K562 (cell line): Measurements from ENCODE around the gene ARL4D. TPM values are rescaled to one million over a fixed set of nuclear protein-coding genes. Genes with fewer than 3 reads are reported as not detected.

ENCODE experiments used
- BRF2 ChIP-seq: IDR thresholded peaks from 3 replicates; pipeline ENCODE4 v1.6.1; 2011; ENCODE audit warnings: borderline replicate concordance, mild to moderate bottlenecking; ENCODE audit not compliant: insufficient read length, insufficient read depth
- DIDO1 ChIP-seq: fragments of 450-650 bp; IDR thresholded peaks from 2 replicates; pipeline ENCODE4 v1.6.1; 2016; ENCODE audit warnings: low read depth, missing biosample characterization, missing genetic modification characterization
- EP300 ChIP-seq: IDR thresholded peaks from 2 replicates; pipeline ENCODE4 v1.6.1; 2012; ENCODE audit warnings: low read length, improper control_type of control experiment
- FOXK1 ChIP-seq: sonication (generic); formaldehyde crosslinking; IDR thresholded peaks from 2 replicates; pipeline ENCODE4 v1.8.0; 2022; ENCODE audit warnings: missing genetic modification reagents, mild to moderate bottlenecking, borderline replicate concordance
- HDAC8 ChIP-seq: fragments of 450-650 bp; IDR thresholded peaks from 2 replicates; pipeline ENCODE4 v1.6.1; 2016; ENCODE audit warnings: mild to moderate bottlenecking, missing genetic modification characterization, moderate library complexity, missing compliant biosample characterization
- SMAD4 ChIP-seq: fragments of 250-450 bp; sonication (Bioruptor Pico); conservative IDR thresholded peaks from 2 replicates; pipeline ENCODE4 v1.8.0; 2021; ENCODE audit warnings: inconsistent platforms, mild to moderate bottlenecking, moderate library complexity
- THAP7 ChIP-seq: fragments of 250-450 bp; sonication (Bioruptor Pico); IDR thresholded peaks from 2 replicates; pipeline ENCODE4 v1.5.0; 2021
- ZBTB12 ChIP-seq: fragments of 250-450 bp; sonication (Bioruptor Pico); IDR thresholded peaks from 2 replicates; pipeline ENCODE4 v1.4.0; 2020
- ZFP1 ChIP-seq: fragments of 450-650 bp; formaldehyde crosslinking; IDR thresholded peaks from 2 replicates; pipeline ENCODE4 v1.4.0; 2020; ENCODE audit warnings: mild to moderate bottlenecking, mixed read lengths
- ZFPM2 ChIP-seq: fragments of 250-450 bp; sonication (Bioruptor Pico); IDR thresholded peaks from 2 replicates; pipeline ENCODE4 v1.5.1; 2022; ENCODE audit warnings: mild to moderate bottlenecking
- ZNF280B ChIP-seq: fragments of 250-450 bp; sonication (Bioruptor Pico); IDR thresholded peaks from 2 replicates; pipeline ENCODE4 v1.5.1; 2021; ENCODE audit warnings: mild to moderate bottlenecking
- ZNF561 ChIP-seq: fragments of 450-650 bp; formaldehyde crosslinking; conservative IDR thresholded peaks from 2 replicates; pipeline ENCODE4 v1.4.0; 2020; ENCODE audit warnings: mild to moderate bottlenecking, moderate library complexity
- ZNF57 ChIP-seq: fragments of 450-650 bp; formaldehyde crosslinking; IDR thresholded peaks from 2 replicates; pipeline ENCODE4 v1.4.0; 2020; ENCODE audit warnings: mild to moderate bottlenecking, moderate library complexity
- ZNF584 ChIP-seq: fragments of 200-800 bp; sonication (Bioruptor generic); IDR thresholded peaks from 2 replicates; pipeline ENCODE4 v1.6.1; 2016; ENCODE audit warnings: low read depth, mild to moderate bottlenecking, missing genetic modification characterization, missing compliant biosample characterization
- ZNF740 ChIP-seq, 3 experiments: fragments of 200-800 bp in 1 of 3; sonication (Bioruptor generic) in 1 of 3; sonication (generic) in 1 of 3; formaldehyde crosslinking in 1 of 3; IDR thresholded peaks; 2 replicates each; pipeline versions ENCODE4 v1.6.1 to v1.8.0; 2016 to 2022; ENCODE audit warnings: mild to moderate bottlenecking in 2 of 3, missing compliant biosample characterization in 2 of 3, missing genetic modification characterization in 2 of 3, missing genetic modification reagents in 1 of 3
- ZNF76 ChIP-seq: fragments of 250-450 bp; sonication (Bioruptor Pico); IDR thresholded peaks from 2 replicates; pipeline ENCODE4 v1.4.0; 2020; ENCODE audit warnings: mild to moderate bottlenecking, moderate library complexity, borderline replicate concordance
- ZNF766 ChIP-seq: fragments of 200-800 bp; sonication (Bioruptor generic); conservative IDR thresholded peaks from 2 replicates; pipeline ENCODE4 v1.6.1; 2016; ENCODE audit warnings: missing genetic modification characterization, missing compliant biosample characterization
- polyA plus RNA-seq, 8 experiments: library from polyadenylated mRNA; depleted of rRNA in 4 of 8; stranded (reverse) in 5 of 8; unstranded in 3 of 8; fragments of >200 nt; fragmentation: Nextera tagmentation in 2 of 8; fragmentation: Illumina TruSeq in 1 of 8; extraction: Ambion mirVana in 2 of 8; extraction: Trizol in 1 of 8; gene quantifications; 2 replicates each; pipeline versions ENCODE4 v1.2.1 to v1.2.3, GENCODE V29; 2011 to 2014; ENCODE audit warnings: inconsistent platforms in 1 of 8, missing spikeins in 1 of 8
- total RNA-seq, 7 experiments: library from RNA; depleted of rRNA in 6 of 7; stranded (reverse); fragments of >200 nt in 6 of 7; fragmentation: Illumina TruSeq in 2 of 7; extraction: Trizol in 2 of 7; gene quantifications; 2 replicates each; pipeline versions ENCODE4 v1.2.1 to v1.2.3, GENCODE V29; 2011 to 2021; ENCODE audit warnings: low replicate concordance in 1 of 7

Gene ARL4D
- total and polyA plus RNA-seq, 9 of the 15 experiments (the other 6 are each of a cell fraction or from before 2014, with no cell fraction given): 0.07 to 0.53 (median 0.28) TPM; not detected in 1

- TF ChIP-seq ZNF740 (CRISPR knock-in tag; IDR thresholded peaks at IDR 0.05): no peak
- peak in 1 of 2 experiments; percentile 95; a peak in 2 of 4 replicates for TF ChIP-seq ZNF740 (tag; IDR thresholded peaks at IDR 0.05)
- TF ChIP-seq ZFP1 (CRISPR knock-in tag): peak; percentile 69
- TF ChIP-seq ZNF57 (CRISPR knock-in tag): peak; percentile 80; the same call in 1 of the 2 replicates
- TF ChIP-seq ZBTB12: peak; percentile 71; the same call in 1 of the 2 replicates
- TF ChIP-seq ZNF561 (CRISPR knock-in tag): peak; percentile 90
- 0 out of 2 replicates have a peak, but pooled peaks have one; percentile 19 for TF ChIP-seq ZNF280B
- TF ChIP-seq ZNF584 (CRISPR knock-in tag): peak; percentile 98
- TF ChIP-seq SMAD4 (CRISPR knock-in tag): peak; percentile 88
- no peak for TF ChIP-seq FOXK1 (CRISPR knock-in tag)
- peak; percentile 95 for TF ChIP-seq HDAC8 (tag)
- peak; percentile 71 for TF ChIP-seq DIDO1 (tag)
- peak; percentile 95 for TF ChIP-seq ZFPM2 (CRISPR knock-in tag)
- peak; percentile 14; the same call in 1 of the 2 replicates for TF ChIP-seq EP300
- peak; percentile 98 for TF ChIP-seq ZNF76
- no peak for TF ChIP-seq BRF2
- TF ChIP-seq ZNF766 (CRISPR knock-in tag): peak; percentile 99
- peak; percentile 89 for TF ChIP-seq THAP7 (CRISPR knock-in tag)
Observed at GRCh38 chr17:43352579-43353331, 46.0 kb upstream of the ARL4D start (continued).
